ENCODE measurements around the gene ACVR2A.

GRCh38 chr2:147934881-147935620 lies 90.2 kb downstream of the ACVR2A start:
- TF ChIP-seq, protein P1, sequence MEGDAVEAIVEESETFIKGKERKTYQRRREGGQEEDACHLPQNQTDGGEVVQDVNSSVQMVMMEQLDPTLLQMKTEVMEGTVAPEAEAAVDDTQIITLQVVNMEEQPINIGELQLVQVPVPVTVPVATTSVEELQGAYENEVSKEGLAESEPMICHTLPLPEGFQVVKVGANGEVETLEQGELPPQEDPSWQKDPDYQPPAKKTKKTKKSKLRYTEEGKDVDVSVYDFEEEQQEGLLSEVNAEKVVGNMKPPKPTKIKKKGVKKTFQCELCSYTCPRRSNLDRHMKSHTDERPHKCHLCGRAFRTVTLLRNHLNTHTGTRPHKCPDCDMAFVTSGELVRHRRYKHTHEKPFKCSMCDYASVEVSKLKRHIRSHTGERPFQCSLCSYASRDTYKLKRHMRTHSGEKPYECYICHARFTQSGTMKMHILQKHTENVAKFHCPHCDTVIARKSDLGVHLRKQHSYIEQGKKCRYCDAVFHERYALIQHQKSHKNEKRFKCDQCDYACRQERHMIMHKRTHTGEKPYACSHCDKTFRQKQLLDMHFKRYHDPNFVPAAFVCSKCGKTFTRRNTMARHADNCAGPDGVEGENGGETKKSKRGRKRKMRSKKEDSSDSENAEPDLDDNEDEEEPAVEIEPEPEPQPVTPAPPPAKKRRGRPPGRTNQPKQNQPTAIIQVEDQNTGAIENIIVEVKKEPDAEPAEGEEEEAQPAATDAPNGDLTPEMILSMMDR (IDR thresholded peaks at IDR 0.05), result no peak
- no peak for TF ChIP-seq EZH2 (IDR thresholded peaks at IDR 0.05; ENCODE audit: borderline replicate concordance, insufficient read depth, low read depth, low read length, poor library complexity, severe bottlenecking)
